K562 (cell line): ENCODE data around the gene SRBD1. TPM values are rescaled to one million over a fixed set of nuclear protein-coding genes. Genes with fewer than 3 reads are reported as not detected.
"Not testable (repeated sequence)": the region's sequence is repeated elsewhere in the genome, so short reads cannot be mapped to it uniquely, and the experiment has no call there.

ENCODE experiments used
- ATAC-seq: fragments of 200-7000 bp; cut with Tn5 transposase; 3 replicates; pipeline ENCODE4 v1.9.1; 2020; ENCODE audit warnings: moderate library complexity
- BruUV-seq: library from RNA; stranded (reverse); fragments of 400-500 nt; replicated peaks from 2 replicates; lab custom pipeline; 2021; lab: Mats Ljungman, UMichigan
- CTCF ChIA-PET: fragments of 300-600 bp; formaldehyde crosslinking; extraction: SDS; loops from one replicate; lab custom pipeline; 2021; ENCODE audit warnings: low intra/inter-chr PET ratio; lab: Yijun Ruan, JAX
- POLR2A ChIA-PET: fragments of 300-600, 350-650 bp; sonication (Branson Sonifier 250); formaldehyde crosslinking; extraction: SDS; loops from one replicate; lab custom pipeline; 2021; ENCODE audit warnings: antibody characterized with exemption, inconsistent platforms; lab: Yijun Ruan, JAX
- DNase-seq, 4 experiments: peaks; one replicate each; pipeline versions ENCODE4 v3.0.0 to v3.0.0-alpha.2; 2011 to 2018; ENCODE audit warnings: low spot score in 3 of 4, mixed read lengths in 3 of 4; ENCODE audit errors: extremely low read depth in 1 of 4
- FAIRE-seq: peaks from 2 replicates; lab custom pipeline; 2011; peaks lifted over from hg19 to GRCh38; lab: Jason Lieb, UNC
- H2AFZ ChIP-seq: 2 replicates; pipeline ENCODE4 v1.6.0; 2011; ENCODE audit warnings: low read depth, low read length, control low read depth, inconsistent platforms
- H3K27ac ChIP-seq: fragments of 200-600 bp; 3 replicates; pipeline ENCODE4 v1.8.0; 2011; ENCODE audit warnings: low read depth, mild to moderate bottlenecking, control low read depth, inconsistent platforms, low read length, moderate library complexity, mixed read lengths; ENCODE audit errors: extremely low read depth
- H3K27me3 ChIP-seq, 2 experiments: fragments of 300-600 bp in 1 of 2; 2 replicates in 1 of 2; 3 replicates in 1 of 2; pipeline versions ENCODE4 v1.6.0 to v1.8.0; 2011; ENCODE audit warnings: inconsistent platforms in 2 of 2, low read length in 2 of 2, mild to moderate bottlenecking in 1 of 2, mixed read lengths in 1 of 2, moderate library complexity in 1 of 2; ENCODE audit not compliant: control insufficient read depth in 2 of 2, insufficient read depth in 2 of 2
- H3K36me3 ChIP-seq: fragments of 300-600 bp; 3 replicates; pipeline ENCODE4 v1.8.0; 2011; ENCODE audit warnings: mild to moderate bottlenecking, low read length, inconsistent platforms; ENCODE audit not compliant: control insufficient read depth, insufficient read depth
- H3K4me1 ChIP-seq, 2 experiments: fragments of 200-600 bp in 1 of 2; replicated peaks in 1 of 2; 2 replicates in 1 of 2; 3 replicates in 1 of 2; pipeline versions ENCODE4 v1.5.1 to v1.8.0; 2011; ENCODE audit warnings: inconsistent platforms in 2 of 2, low read length in 2 of 2, mild to moderate bottlenecking in 1 of 2, mixed read lengths in 1 of 2, moderate library complexity in 1 of 2; ENCODE audit not compliant: control insufficient read depth in 2 of 2, insufficient read depth in 2 of 2
- H3K4me2 ChIP-seq: 2 replicates; pipeline ENCODE4 v1.6.1; 2011; ENCODE audit warnings: low read length, control low read depth, inconsistent platforms, mixed read lengths; ENCODE audit not compliant: insufficient read depth
- H3K4me3 ChIP-seq: fragments of 200-600 bp; sonication (generic), shearing (Covaris generic); 2 replicates; pipeline ENCODE4 v1.5.1; 2016; ENCODE audit warnings: control low read depth, inconsistent platforms
- H3K79me2 ChIP-seq: fragments of 200-600 bp; 3 replicates; pipeline ENCODE4 v1.8.0; 2011; ENCODE audit warnings: low read length, inconsistent platforms; ENCODE audit not compliant: control insufficient read depth, insufficient read depth
- H3K9ac ChIP-seq, 2 experiments: 2 replicates each; pipeline versions ENCODE4 v1.6.0 to v1.6.1; 2011; ENCODE audit warnings: low read depth in 2 of 2, low read length in 2 of 2, control low read depth in 1 of 2, inconsistent platforms in 1 of 2, mild to moderate bottlenecking in 1 of 2, mixed read lengths in 1 of 2; ENCODE audit not compliant: insufficient read depth in 1 of 2
- H3K9me1 ChIP-seq: one replicate; pipeline ENCODE4 v1.6.0; 2011; ENCODE audit warnings: inconsistent platforms, mild to moderate bottlenecking, low read length, moderate library complexity; ENCODE audit not compliant: control insufficient read depth, insufficient read depth
- H3K9me3 ChIP-seq: replicated peaks from 2 replicates; pipeline ENCODE4 v1.5.1; 2011; ENCODE audit warnings: low read depth, low read length, inconsistent platforms; ENCODE audit not compliant: control insufficient read depth, insufficient read depth
- H4K20me1 ChIP-seq: replicated peaks from 2 replicates; pipeline ENCODE4 v1.6.1; 2011; ENCODE audit warnings: low read length, inconsistent platforms, mixed read lengths; ENCODE audit not compliant: control insufficient read depth, insufficient read depth
- BRCA1 ChIP-seq, 2 experiments: fragments of 450-650 bp in 1 of 2; sonication (generic) in 1 of 2; formaldehyde crosslinking in 1 of 2; IDR thresholded peaks; 2 replicates each; pipeline versions ENCODE4 v1.5.0 to v1.6.1; 2017 to 2020; ENCODE audit warnings: mild to moderate bottlenecking in 1 of 2, missing genetic modification reagents in 1 of 2
- BRD4 ChIP-seq: fragments of 200-600 bp; sonication (generic); IDR thresholded peaks from 2 replicates; pipeline ENCODE4 v1.6.1; 2017; ENCODE audit warnings: inconsistent platforms
- CBFA2T2 ChIP-seq: fragments of 450-650 bp; conservative IDR thresholded peaks from 2 replicates; pipeline ENCODE4 v1.6.1; 2017; ENCODE audit warnings: mild to moderate bottlenecking
- CBFA2T3 ChIP-seq: fragments of 450-650 bp; IDR thresholded peaks from 2 replicates; pipeline ENCODE4 v1.6.1; 2017
- E2F5 ChIP-seq: sonication (generic); formaldehyde crosslinking; IDR thresholded peaks from 2 replicates; pipeline ENCODE4 v1.8.0; 2022; ENCODE audit warnings: mild to moderate bottlenecking, missing genetic modification reagents
- HOXB6 ChIP-seq: fragments of 250-450 bp; sonication (Bioruptor Pico); IDR thresholded peaks from 2 replicates; pipeline ENCODE4 v1.5.1; 2022; ENCODE audit warnings: mild to moderate bottlenecking, borderline replicate concordance
- HSF4 ChIP-seq: fragments of 250-450 bp; sonication (Bioruptor Pico); IDR thresholded peaks from 2 replicates; pipeline ENCODE4 v2.1.2; 2022; ENCODE audit warnings: mild to moderate bottlenecking, moderate library complexity, borderline replicate concordance
- MCM7 ChIP-seq, 2 experiments: fragments of 450-650 bp; IDR thresholded peaks; 2 replicates each; pipeline ENCODE4 v1.6.1; 2016 to 2018
- POLR3G ChIP-seq: IDR thresholded peaks from 2 replicates; pipeline ENCODE4 v1.6.1; 2011; ENCODE audit not compliant: insufficient read length, insufficient replicate concordance; ENCODE audit errors: extremely low read depth
- ZNF408 ChIP-seq: fragments of 250-450 bp; sonication (Bioruptor Pico); IDR thresholded peaks from 2 replicates; pipeline ENCODE4 v1.4.0; 2020; ENCODE audit warnings: low read depth, mild to moderate bottlenecking, moderate library complexity
- WGBS: fragments of 100-300 bp; shearing (Covaris generic); methylation state at CpG from one replicate; pipeline ENCODE4 v1.1.6; 2016; ENCODE audit warnings: low coverage, mixed read lengths; ENCODE audit not compliant: insufficient coverage; ENCODE audit errors: missing lambda C conversion rate; 5-methylcytosine and 5-hydroxymethylcytosine counted together
- in situ Hi-C: fragments of 300-500 bp; cut with MboI; formaldehyde crosslinking; loops from 4 replicates; pipeline ENCODE4 v1.15.0; 2018; ENCODE audit warnings: inconsistent platforms, mixed read lengths
- intact Hi-C: fragments of 100-400 bp; cut with micrococcal nuclease; formaldehyde crosslinking; loops from 2 replicates; pipeline ENCODE4 v1.14.2; 2022
- polyA plus RNA-seq, 8 experiments: library from polyadenylated mRNA; depleted of rRNA in 4 of 8; stranded (reverse) in 5 of 8; unstranded in 3 of 8; fragments of >200 nt; fragmentation: Nextera tagmentation in 2 of 8; fragmentation: Illumina TruSeq in 1 of 8; extraction: Ambion mirVana in 2 of 8; extraction: Trizol in 1 of 8; gene quantifications; 2 replicates each; pipeline versions ENCODE4 v1.2.1 to v1.2.3, GENCODE V29; 2011 to 2014; ENCODE audit warnings: inconsistent platforms in 1 of 8, missing spikeins in 1 of 8
- total RNA-seq, 7 experiments: library from RNA; depleted of rRNA in 6 of 7; stranded (reverse); fragments of >200 nt in 6 of 7; fragmentation: Illumina TruSeq in 2 of 7; extraction: Trizol in 2 of 7; gene quantifications; 2 replicates each; pipeline versions ENCODE4 v1.2.1 to v1.2.3, GENCODE V29; 2011 to 2021; ENCODE audit warnings: low replicate concordance in 1 of 7
- TF ChIP-seq, protein P1 (sequence below): sonication (generic); formaldehyde crosslinking; IDR thresholded peaks from 2 replicates; pipeline ENCODE4 v1.8.0; 2023; ENCODE audit warnings: missing genetic modification reagents, mild to moderate bottlenecking, borderline replicate concordance

SRBD1 gene
- total and polyA plus RNA-seq, 9 of the 15 experiments (the other 6 are each of a cell fraction or from before 2014, with no cell fraction given), result 6.9 to 23.2 (median 14.7) TPM

- FAIRE-seq, H3K4me3 ChIP-seq, POLR2A ChIA-PET, ATAC-seq, H3K9ac ChIP-seq, H4K20me1 ChIP-seq, H2AFZ ChIP-seq, H3K27me3 ChIP-seq, H3K4me1 ChIP-seq, H3K36me3 ChIP-seq, H3K9me3 ChIP-seq, BruUV-seq, H3K9me1 ChIP-seq, in situ Hi-C loops, H3K79me2 ChIP-seq, H3K4me2 ChIP-seq, intact Hi-C loops, CTCF ChIA-PET, H3K27ac ChIP-seq: not testable (repeated sequence)
- peak in 1 of 4 experiments; percentile 8 for DNase-seq
- 82% methylated on average over 4 of the region's 4 CpGs for WGBS
- TF ChIP-seq CBFA2T2 (peak; percentile 21), CBFA2T3 (peak; percentile 35; the same call in 1 of the 2 replicates)
These were observed 185.0 kb downstream of the SRBD1 start for GRCh38 chr2:45426025-45426424.

GRCh38 chr2:45422921-45423320, 188.1 kb downstream of the SRBD1 start:
- FAIRE-seq, result no peak
- WGBS, result 73% methylated on average over 2 of the region's 2 CpGs
- TF ChIP-seq, protein P1, sequence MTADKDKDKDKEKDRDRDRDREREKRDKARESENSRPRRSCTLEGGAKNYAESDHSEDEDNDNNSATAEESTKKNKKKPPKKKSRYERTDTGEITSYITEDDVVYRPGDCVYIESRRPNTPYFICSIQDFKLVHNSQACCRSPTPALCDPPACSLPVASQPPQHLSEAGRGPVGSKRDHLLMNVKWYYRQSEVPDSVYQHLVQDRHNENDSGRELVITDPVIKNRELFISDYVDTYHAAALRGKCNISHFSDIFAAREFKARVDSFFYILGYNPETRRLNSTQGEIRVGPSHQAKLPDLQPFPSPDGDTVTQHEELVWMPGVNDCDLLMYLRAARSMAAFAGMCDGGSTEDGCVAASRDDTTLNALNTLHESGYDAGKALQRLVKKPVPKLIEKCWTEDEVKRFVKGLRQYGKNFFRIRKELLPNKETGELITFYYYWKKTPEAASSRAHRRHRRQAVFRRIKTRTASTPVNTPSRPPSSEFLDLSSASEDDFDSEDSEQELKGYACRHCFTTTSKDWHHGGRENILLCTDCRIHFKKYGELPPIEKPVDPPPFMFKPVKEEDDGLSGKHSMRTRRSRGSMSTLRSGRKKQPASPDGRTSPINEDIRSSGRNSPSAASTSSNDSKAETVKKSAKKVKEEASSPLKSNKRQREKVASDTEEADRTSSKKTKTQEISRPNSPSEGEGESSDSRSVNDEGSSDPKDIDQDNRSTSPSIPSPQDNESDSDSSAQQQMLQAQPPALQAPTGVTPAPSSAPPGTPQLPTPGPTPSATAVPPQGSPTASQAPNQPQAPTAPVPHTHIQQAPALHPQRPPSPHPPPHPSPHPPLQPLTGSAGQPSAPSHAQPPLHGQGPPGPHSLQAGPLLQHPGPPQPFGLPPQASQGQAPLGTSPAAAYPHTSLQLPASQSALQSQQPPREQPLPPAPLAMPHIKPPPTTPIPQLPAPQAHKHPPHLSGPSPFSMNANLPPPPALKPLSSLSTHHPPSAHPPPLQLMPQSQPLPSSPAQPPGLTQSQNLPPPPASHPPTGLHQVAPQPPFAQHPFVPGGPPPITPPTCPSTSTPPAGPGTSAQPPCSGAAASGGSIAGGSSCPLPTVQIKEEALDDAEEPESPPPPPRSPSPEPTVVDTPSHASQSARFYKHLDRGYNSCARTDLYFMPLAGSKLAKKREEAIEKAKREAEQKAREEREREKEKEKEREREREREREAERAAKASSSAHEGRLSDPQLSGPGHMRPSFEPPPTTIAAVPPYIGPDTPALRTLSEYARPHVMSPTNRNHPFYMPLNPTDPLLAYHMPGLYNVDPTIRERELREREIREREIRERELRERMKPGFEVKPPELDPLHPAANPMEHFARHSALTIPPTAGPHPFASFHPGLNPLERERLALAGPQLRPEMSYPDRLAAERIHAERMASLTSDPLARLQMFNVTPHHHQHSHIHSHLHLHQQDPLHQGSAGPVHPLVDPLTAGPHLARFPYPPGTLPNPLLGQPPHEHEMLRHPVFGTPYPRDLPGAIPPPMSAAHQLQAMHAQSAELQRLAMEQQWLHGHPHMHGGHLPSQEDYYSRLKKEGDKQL (CRISPR knock-in tag), result no peak
- TF ChIP-seq BRD4, result no peak
- TF ChIP-seq E2F5 (CRISPR knock-in tag), result no peak
- TF ChIP-seq HOXB6 (CRISPR knock-in tag), result no peak
- TF ChIP-seq MCM7 (IDR thresholded peaks at IDR 0.05), result no peak
- TF ChIP-seq ZNF408 (CRISPR knock-in tag), result no peak
- TF ChIP-seq BRCA1 (IDR thresholded peaks at IDR 0.05), result no peak
- no peak for TF ChIP-seq BRCA1 (CRISPR knock-in tag; IDR thresholded peaks at IDR 0.05)
- no peak for TF ChIP-seq POLR3G
- no peak for TF ChIP-seq HSF4

More at GRCh38 chr2:45422921-45423320, 188.1 kb downstream of the SRBD1 start:
- H3K79me2 ChIP-seq, result no peaks in the 10 kb centered on the region
- H4K20me1 ChIP-seq, result no peaks in the 10 kb centered on the region
- H3K27ac ChIP-seq, result no peak overlapping the region
- ATAC-seq (no peak), DNase-seq (no peak)
- peaks cover 14% of the 10 kb centered on the region for H3K36me3 ChIP-seq
- in situ Hi-C loops (no loop called here), intact Hi-C loops (no loop called here)
- H2AFZ ChIP-seq, result no peak overlapping the region
- H3K9me1 ChIP-seq, result no peaks in the 10 kb centered on the region
- H3K4me3 ChIP-seq, result no peak overlapping the region
- no peak overlapping the region for H3K4me2 ChIP-seq
- H3K9ac ChIP-seq, result no peak overlapping the region
- H3K4me1 ChIP-seq, result no peaks in the 10 kb centered on the region
- no peaks in the 10 kb centered on the region for H3K27me3 ChIP-seq
- CTCF ChIA-PET, result no interaction called here
- POLR2A ChIA-PET, result no interaction called here
- BruUV-seq, result no TSS peak
- H3K9me3 ChIP-seq, result no peaks in the 10 kb centered on the region
